AG20443 (cell line): ENCODE results near the gene BCAS1.
"Not testable (repeated sequence)": the region's sequence is repeated elsewhere in the genome, so short reads cannot be mapped to it uniquely, and the experiment has no call there.

ENCODE experiments used
- DNase-seq: peaks from one replicate; pipeline ENCODE4 v3.0.0; 2012; ENCODE audit warnings: low spot score, mixed read lengths

Gene BCAS1

DNA sequence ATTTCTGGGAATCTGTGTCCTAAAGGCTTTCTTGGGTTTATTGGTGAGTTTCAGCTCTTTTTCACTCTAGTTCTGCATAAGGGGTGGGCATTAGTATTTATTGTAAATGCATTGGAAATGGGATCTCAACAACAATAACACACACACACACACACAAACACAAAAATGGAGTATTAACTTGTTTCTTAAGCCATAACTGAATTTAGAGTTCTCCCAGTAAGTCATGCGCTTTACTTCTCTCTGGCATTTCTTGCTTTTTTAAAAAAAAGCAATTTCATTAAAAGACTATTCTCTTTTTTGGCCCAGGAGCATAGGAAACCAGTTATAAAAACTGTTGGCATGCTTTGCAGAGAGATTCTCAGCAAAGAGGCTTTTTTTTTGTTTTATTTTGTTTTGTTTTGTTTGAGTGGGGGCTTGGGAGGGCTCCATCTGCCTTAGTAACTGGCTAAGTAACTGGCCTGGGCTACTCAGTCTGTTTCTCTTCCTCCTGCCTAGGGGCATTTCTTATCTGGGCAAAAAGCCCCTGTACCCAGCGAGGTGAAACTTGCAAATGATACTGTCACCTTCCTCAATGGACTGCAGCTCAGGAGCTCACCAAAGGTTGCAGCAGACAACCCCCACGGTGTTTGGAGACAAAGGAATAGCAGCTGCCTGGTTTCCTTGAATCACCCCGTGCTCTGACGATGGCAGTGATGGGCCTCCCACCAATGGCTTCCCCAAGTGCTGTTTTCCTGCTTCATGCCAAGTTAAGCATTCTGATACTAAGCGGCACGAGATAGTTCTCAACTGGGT is 128.5 kb downstream of the BCAS1 start:
- no peak for DNase-seq

DNA sequence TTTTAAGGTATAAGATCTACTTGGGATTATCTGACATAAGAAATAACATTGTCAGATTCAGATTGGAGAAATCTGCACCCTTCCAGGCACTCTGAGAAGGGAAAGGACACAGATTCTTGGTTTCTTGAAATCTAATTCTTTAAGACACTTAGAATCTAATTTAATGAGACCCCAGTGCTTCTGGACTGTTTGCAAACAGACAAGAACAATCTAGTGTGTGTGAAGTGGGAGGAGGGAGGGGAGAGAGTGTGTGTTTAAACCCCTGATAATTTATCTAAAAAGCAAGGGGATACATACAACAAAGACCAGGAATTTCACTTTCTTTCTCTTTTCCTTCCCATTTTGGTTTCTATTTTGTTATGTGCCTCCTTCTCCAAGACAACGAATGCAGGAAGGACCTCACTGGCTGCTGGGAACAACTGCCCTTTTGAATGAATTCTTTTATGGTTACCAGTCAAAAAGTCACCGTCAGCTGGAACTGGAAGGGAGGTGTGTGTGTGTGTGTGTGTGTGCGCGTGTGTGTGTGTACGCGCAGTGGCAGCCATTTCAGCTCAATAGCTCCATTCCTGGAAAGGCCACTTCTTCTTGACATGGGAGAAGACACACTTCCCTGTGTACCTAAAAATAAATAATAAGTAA is 129.4 kb downstream of the BCAS1 start:
- peak; percentile 76 for DNase-seq

DNA sequence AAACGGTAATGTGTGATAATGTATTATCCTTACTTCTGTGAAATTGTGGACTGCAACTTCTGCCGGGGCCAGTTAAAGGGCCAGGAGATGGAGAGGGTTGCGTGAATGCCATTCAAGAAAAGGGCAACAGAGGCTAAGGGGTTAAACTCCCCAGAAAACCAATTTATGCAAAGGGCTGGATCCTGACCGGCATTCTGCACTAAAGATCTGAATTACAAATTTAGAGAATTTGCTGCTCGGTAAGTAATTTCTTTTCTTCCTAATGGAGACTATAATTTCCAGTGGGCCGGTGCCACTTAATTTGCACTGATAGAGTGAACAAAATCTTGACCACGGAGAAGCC is 130.1 kb downstream of the BCAS1 start:
- DNase-seq, result no peak

DNA sequence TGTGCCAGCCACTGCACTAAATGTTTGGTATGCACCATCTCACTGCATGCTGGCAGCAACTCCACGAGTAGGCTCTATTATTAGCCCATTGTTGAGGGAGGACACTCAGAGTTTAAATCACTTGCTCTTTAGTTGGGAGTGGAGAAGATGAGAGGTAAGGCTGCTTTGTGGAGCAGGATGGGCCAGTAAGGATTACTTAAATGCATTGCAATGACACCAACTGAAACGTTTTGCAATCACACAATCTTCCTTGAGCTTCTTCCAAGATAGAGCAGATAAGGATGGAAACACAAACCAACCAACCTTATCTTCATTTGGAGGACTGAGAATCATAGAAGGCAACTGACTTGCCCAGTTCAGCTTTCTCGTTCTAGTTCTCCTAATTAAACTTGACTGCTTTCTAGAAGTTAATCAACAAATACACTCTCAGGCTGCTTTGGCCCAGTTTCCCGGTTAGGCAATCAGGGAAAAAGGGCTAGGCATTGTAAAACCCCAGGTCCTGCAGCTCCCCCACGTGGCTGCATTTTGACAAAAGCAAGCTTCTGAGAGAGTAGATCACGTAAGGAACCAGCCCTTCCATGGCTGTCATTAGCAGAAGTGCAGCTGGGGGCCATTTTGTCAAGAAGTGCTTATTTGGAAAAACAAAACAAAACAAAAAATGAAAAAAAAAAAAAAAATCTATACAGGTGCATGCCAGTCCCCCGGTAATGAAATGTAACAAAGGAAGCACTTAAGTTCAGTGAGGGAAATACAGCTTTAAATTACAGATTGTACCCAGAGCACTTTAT is 130.6 kb downstream of the BCAS1 start:
- DNase-seq, result peak; percentile 79

DNA sequence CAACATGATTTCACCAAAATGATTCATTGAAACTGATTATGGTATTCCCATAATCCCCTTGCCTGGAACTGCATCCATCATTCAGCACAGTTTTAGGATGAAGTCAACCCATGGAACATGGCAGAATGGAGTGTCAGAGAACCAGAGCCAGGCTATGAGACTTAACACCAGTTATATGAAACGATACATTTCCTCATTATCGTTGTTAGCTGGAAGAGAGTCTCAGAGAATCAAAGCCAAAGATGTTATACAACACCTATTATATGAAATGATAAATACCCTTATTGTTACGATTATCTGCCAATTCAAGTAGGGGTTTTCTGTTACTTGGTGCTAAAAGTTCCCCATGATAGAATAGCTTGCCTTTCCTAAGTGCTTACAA is 131.2 kb downstream of the BCAS1 start:
- DNase-seq, result no peak

DNA sequence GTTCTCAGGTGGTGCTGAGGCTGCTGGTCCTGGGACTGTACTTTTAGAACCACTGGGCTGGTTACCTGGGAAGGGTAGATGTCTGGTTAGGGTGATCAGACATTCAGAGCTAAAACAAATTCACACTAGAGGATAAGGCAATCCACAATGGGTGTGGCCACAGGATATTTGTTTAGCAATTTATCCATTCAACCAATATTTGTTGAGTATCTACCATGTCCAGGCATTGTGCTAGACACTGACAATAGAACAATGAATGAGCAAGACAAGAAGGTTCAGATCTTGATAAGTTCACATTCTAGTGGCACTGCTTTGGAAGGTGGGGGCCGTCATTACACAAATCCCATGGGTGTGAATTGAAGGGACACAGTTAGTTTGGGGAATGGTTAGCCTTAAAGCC is 131.7 kb downstream of the BCAS1 start:
- no peak for DNase-seq

DNA sequence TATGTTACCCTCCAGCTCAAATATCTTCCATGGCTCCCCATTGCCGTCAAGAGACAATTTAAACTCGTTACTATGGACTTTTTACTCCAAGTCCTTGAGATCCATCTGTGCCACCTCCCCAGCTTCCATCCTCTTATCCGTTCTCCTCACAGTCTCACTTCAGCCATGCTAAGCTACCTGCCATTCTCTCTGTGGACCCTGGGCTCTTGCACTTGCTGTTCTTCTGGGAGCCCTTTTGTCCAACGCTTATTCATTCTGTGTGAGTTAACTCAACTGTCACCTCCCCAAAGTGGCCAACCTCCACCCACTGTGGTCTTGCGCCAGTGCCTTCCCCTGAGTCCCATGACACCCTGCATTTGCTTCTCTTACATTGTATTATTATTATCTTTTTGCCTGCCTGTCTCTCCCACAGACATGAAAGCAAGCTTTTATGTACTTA is 132.4 kb downstream of the BCAS1 start:
- DNase-seq, result no peak

DNA sequence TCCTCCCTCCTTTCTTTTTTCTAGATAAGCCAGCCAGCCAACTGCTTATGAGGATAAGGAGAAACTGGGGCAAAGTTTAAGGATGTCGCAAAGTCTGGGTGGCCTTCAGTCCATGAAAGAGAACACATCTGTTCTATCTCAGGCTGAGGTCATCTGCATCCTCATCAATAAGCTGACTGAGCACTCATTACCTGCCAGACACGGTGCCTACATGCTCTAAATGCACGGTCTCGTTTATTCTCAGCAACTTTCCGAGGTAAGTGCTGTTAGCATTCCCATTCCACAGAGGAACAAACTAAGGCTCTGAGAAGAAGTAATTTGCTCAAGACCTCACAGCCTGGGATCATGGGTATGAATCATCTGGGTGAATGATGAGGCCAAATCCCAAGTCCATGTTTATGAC is 133.1 kb downstream of the BCAS1 start:
- no peak for DNase-seq

DNA sequence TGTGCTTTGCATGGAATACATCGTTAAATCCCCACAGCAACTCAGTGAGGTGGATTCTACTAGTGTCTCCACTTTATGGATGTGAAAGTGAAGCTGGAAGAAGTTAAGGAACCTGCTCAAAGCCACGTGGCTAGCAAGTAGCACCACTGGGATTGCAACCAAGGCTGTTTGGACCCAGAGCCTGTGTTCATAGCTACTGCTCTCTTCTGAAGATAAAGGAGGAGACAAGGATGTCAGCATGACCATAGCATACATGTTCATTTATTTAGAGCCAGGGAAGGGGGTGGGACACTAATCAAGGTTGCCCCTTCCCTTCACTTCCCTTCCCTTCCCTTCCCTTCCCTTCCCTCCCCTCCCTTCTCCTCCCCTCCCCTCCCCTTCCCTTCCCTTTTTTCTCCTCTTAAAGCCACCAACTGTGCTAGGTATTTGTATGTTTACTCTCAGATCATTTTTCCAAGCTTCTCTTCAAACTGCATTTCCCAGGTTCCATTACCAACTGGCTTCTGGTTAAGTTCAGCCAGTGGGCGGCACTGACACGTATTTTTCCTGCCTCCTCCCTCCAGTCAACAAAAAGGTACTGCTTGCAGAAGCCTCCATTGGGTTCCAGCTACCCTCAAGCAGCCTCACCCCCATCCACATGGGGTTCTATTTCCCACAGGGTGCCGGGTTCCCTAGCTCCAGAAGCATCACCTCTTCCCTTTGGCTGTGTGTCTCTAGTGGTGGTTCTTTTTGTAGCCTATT is 134.9 kb downstream of the BCAS1 start:
- DNase-seq, result no peak

DNA sequence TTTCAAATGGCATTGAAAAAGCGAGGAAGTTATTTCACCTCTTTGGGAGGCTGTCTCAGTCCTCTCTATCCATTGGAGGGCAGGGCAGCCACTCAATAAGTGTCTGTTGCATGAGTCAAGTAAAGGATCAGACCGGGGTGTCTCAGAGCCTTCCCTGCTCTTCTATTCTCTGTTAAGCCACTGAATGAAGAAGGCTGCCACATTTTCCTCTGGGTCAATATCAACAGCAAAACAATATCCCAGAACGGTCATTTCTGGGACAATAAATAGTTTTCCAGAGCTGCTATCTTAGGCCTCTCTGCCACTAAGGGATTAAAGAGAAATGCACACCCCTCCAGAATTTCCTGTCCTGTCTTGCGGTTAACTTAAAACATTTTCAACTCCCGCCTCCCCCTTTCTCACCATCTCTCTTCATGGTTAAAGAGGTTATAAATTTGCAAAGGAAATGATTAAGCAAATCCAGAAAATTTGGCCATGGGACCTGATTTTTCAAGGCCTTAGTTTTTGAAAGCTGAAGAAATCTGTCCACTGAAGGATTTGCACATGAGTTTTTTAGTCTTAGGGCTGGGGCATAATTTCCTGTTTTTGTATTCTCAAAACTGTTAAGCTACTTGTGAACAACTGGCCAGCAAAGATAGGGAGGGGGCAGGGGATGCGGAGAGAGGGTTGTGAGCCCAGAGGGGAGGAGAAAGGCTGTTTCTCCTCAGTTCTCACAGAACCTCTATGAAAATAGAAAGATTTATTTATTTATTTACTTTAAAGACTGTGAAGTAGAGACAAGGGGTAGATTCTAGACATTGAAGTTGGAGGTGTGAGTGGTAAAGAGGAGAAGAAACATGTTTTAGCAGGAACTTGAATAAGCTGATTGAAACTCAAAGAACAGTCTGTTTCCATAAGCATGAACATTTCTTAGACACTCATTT is 135.7 kb downstream of the BCAS1 start:
- DNase-seq, result peak; percentile 79

DNA sequence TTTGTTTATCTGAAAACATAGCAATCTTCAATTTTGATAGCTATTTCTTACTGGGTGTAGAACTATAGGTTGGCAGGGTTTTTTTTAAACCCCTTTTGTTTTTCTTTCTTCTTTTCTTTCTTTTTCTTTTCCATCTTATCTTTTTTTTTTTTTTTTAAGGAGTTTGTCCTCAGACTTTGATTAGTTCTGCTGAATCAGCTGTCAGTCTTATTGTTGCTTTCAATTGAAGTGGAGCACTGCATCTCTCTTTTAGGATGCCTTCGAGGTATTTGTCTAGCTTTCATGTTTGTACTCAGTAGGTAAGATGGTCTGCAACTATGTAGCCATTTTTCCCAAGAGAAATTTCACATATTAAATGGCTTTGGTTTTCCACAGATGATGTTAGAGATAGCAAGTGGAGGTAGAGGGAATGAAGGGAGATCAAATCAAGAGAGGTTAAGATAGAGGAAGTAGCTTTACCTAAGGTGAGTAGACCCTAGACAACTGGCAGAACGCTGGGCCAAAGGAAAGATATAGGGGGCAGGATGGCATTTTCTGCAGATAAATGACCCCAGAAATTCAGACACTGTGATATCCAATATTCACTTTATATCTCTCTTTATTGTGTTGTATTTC is 137.1 kb downstream of the BCAS1 start:
- DNase-seq, result no peak

DNA sequence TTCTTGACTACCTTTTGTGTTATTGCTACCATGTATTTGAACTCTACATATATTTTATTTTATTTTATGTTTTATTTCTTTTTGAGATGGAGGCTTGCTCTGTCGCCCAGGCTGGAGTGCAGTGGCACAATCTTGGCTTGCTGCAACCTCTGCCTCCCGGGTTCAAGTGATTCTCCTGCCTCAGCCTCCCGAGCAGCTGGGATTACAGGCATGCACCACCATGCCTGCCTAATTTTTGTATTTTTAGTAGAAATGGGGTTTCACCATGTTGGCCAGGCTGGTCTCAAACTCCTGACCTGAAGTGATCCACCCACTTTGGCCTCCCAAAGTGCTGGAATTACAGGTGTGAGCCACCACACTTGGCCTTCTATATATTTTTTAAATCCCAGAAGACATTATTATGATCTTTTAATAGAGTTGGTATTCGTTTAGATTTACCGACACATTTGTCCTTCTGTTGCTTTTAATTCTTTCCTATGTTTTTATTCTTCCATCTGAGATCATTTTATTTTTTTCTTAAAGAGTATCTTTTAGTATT is 137.7 kb downstream of the BCAS1 start:
- not testable (repeated sequence) for DNase-seq

DNA sequence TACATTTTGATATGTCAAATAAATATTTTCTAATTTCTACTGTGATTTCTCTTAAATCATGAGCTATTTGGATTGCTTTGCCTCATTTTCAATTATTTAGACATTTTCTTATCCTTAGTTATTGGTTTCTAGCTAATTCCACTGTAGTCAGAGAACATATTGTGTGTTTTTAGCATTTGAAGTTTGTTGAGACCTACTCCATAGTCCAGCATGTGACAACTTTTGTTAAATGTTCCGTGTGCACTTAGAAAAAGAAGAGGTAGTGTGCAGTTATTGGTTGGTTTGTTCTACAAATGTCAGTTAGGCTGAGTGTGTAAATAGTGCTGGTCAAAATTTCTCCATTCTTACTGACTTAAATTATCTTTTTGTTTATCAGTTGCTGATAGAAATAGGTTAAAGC is 138.8 kb downstream of the BCAS1 start:
- no peak for DNase-seq

DNA sequence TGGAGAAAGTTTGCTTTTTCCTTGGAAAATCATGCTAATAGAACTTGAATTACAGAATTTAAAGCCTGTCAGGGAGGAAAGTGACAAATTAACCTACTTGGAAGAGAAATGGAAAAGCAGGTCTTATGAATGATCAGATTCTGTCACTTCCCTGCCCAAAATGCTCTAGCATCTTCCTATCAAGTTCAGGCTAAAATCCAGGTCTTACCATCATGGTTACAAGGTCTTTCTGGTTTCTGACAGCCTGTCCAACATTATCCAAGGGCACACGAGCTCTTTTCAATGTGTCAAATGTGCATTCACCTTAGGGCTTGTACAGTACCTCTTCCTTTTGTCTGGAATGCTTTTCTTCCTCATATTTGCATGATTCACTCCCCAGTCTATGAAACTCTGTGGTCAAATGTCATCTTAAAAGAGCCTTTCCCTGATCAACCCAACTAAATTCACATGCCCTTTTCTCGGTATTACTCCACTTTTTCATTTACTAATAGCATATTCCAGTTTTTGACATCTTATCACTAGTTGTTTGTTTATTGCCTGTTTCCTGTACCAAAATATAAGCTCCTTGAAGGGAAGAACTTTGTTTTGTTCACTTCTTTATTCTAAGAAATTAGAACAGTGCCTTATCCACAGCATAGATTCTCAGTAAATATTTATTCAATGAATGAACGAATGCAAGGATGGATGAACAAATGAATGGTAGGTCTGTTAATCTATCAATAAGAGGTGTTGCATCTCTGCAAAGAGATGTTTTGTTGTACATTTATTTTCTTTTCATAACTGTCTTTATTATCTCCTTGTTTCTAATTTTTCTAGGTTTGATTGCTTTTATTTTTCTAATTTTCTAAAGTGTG is 139.5 kb downstream of the BCAS1 start:
- peak; percentile 30 for DNase-seq

DNA sequence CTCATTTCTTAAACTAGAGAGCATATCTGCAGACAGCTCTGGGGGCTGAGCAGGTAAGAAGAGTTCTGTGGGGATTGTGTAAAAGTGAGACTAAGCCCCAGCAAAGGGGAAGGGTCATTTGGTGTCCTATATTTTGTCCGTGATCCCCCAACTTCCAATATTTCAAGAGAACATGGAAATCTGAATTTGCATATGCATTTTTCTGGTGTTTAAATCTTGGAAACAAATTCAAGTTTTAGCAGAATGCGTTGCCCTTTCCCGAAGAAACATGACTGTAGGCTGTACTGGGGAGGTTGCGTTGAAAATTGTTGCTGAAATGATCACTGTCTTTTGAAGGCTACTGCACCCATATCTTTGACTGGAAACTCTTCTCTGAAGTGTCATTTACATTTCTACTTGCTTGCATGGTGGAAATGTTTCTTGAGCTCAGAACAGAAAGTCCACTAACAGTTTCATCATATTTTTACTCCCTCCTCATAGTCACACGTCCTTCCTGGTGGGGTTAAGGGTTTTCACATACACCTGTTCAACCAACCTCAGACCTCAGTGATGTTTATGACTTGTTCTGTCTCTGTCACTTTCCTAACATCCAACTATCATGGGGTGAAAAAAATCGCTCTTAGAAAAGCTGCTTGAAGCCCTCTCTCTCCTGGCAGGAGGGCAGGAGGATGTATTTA is 140.3 kb downstream of the BCAS1 start:
- DNase-seq, result no peak

DNA sequence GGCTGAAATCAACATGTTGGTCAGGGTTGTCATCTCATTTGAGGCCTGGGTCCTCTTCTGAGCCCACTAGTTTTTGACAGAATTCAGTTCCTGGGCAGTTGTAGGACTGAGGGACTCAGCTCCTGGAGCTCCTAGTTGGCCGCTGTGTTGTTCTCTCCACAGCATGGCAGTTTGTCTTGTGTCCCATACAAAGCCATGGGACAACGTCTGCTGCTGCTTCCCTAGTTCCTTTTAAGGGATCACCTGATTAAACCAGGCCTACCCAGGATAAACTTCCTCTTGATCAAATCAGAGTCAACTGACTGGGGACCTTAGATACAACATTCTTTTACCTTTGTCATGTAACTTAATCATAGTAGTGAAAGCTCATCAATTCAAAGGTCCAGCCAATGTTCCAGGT is 141.0 kb downstream of the BCAS1 start:
- DNase-seq, result no peak

DNA sequence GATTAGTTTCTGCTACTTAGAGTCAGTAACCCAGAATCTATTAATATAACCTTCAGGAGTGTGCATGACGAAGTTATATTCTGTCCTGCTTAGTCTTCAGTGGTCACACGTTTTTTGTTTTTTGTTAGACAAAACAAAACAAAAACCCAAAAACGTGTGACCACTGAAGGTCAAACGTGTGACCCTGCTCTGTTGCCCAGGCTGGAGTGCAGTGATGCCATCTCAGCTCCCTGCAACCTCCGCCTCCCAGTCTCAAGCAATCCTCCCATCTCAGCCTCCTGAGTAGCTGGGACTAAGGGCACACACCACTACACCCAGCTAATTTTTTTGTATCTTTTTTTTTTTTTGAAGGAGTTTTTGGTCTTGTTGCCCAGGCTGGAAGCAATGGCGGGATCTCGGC is 142.4 kb downstream of the BCAS1 start:
- no peak for DNase-seq

DNA sequence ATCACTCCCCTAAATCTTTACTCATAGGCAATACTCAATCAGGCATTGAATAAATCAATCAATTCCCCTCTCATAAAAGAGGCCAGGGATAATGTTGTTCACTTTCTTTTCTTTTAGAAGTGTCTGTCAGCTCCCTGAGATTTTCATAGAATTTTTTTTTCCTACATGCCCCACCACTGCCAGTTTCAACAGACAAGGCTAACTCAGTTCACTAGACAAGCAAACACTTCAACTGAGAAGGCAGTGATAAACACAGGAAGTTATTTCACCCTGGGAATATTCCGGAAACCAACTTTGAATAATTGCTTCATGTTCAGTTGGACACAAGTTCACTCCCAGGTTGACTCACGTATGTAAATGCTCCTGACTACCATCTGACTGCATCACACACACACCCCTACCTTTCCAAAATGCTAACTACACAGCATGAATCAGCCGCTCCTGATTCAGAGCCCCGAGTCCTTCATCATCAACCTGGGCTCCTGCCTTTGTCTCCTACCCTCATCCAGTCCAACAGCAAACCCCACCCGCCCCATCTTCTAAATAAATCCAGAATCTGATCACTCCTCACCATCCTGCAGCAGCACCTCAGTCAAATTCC is 143.9 kb downstream of the BCAS1 start:
- peak; percentile 77 for DNase-seq
